NCI-H748 (cell line): ENCODE measurements around the gene ARFGEF2.
"Not testable (repeated sequence)": the region's sequence is repeated elsewhere in the genome, so short reads cannot be mapped to it uniquely, and the experiment has no call there.

ENCODE experiments used
- DNase-seq: peaks from one replicate; lab custom pipeline; 2025; ENCODE audit not compliant: unreplicated experiment; lab: John Stamatoyannopoulos, UW

Gene ARFGEF2

GRCh38 chr20:48921168-48921882, at the start of gene ARFGEF2:
Gene ARFGEF2 (plus strand): TSS chr20:48921711. CDS start chr20:48921890, 179 bp downstream.
- DNase-seq: peak; percentile 91

- no peak for DNase-seq
Measured at GRCh38 chr20:48875233-48875913, 46.1 kb upstream of the ARFGEF2 start.

GRCh38 chr20:48875914-48876240, 45.6 kb upstream of the ARFGEF2 start:
- no peak for DNase-seq

GRCh38 chr20:48877304-48877703, 44.2 kb upstream of the ARFGEF2 start:
- DNase-seq: no peak

- no peak for DNase-seq
Measured at GRCh38 chr20:48878534-48879248, 42.8 kb upstream of the ARFGEF2 start.

- DNase-seq: no peak
Measured at GRCh38 chr20:48879612-48880245, 41.8 kb upstream of the ARFGEF2 start.

GRCh38 chr20:48880331-48880730, 41.2 kb upstream of the ARFGEF2 start:
- no peak for DNase-seq

GRCh38 chr20:48880981-48881657, 40.4 kb upstream of the ARFGEF2 start:
- no peak for DNase-seq

- no peak for DNase-seq
Measured at GRCh38 chr20:48885237-48885636, 36.3 kb upstream of the ARFGEF2 start.

- DNase-seq: no peak
Measured at GRCh38 chr20:48886194-48886593, 35.3 kb upstream of the ARFGEF2 start.

GRCh38 chr20:48886811-48887210, 34.7 kb upstream of the ARFGEF2 start:
- no peak for DNase-seq

GRCh38 chr20:48888517-48888916, 33.0 kb upstream of the ARFGEF2 start:
- DNase-seq: not testable (repeated sequence)

GRCh38 chr20:48889140-48889790, 32.2 kb upstream of the ARFGEF2 start:
- no peak for DNase-seq

GRCh38 chr20:48891235-48892048, 30.1 kb upstream of the ARFGEF2 start:
- DNase-seq: no peak

- no peak for DNase-seq
Measured at GRCh38 chr20:48892049-48892470, 29.5 kb upstream of the ARFGEF2 start.

- no peak for DNase-seq
Measured at GRCh38 chr20:48892891-48893290, 28.6 kb upstream of the ARFGEF2 start.

- DNase-seq: no peak
Measured at GRCh38 chr20:48893374-48893773, 28.1 kb upstream of the ARFGEF2 start.

- DNase-seq: no peak
Measured at GRCh38 chr20:48897305-48898010, 24.1 kb upstream of the ARFGEF2 start.

- DNase-seq: no peak
Measured at GRCh38 chr20:48898210-48898609, 23.3 kb upstream of the ARFGEF2 start.
